Measurements from ENCODE around the gene IFITM5. TPM values are rescaled to one million over a fixed set of nuclear protein-coding genes. Genes with fewer than 3 reads are reported as not detected.
"Not testable (repeated sequence)": the region's sequence is repeated elsewhere in the genome, so short reads cannot be mapped to it uniquely, and the experiment has no call there.

The IFITM5 gene
- total RNA-seq, 4 donors from 2014 or later: not detected

DNA sequence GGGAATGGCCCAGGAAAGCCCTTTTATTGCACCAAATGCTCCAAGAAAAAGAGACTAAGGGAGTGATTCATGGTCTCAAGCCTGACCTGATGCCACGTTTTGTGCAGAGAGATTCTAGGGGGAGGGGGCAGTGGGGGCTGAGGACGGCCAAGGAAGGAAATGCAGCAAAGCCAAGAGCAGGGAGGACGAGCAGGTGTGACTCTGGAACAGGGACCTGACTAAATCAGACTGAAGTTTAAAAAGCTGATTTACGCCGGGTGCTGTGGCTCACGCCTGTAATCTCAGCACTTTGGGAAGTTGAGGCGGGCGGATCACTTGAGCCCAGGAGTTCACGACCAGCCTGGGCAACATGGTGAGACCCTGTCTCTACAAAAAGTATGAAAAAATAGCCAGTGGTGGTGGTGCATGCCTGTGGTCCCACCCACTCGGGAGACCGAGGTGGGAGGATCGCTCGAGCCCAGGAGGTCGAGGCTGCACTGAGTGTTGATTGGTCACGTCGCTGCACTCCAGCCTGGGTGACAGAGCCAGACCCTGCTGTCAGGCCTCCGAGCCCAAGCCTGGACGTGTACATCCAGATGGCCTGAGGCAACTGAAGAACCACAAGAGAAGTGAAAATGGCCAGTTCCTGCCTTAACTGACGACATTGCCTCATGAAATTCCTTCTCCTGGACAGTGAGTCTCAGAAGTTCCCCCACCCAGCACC, 32.2 kb upstream of the IFITM5 start:
- peaks cover 9 to 26% of the 10 kb centered on the region in 2 donors for H3K4me1 ChIP-seq
- WGBS, 2 donors: 92 to 95% methylated on average over 19 of the region's 19 CpGs

DNA sequence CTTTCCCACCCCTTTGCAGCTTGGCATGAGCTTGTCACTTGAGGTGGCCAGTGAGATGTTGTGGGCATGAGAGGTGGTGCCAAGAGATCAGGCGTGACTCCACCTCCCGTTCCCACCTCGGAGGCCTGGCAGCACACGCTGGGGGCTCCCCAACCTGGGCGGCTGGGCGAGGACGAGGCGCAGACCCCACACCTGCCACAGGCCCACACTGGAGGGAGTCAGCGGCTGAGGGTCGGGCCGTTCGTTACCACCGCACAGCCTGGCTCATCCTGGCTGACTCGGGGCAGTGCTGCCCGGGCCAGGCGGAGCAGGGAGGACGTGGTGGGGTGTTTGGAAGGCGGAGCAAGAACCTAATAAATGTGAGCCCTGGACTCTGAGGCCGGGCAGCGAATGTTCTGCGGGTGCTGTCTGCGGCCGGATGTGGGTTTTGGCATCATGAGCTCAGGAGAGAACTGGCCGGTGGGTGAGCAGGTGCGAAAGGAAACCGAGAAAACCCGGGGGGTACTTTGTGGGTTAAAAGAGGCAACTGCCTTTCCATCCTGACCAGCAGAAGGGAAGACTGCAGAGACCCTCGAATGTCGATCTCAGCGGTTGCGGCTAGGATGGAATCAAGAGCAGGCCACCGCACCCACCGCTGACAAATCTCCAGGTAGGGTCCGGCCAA, 31.5 kb upstream of the IFITM5 start:
- no peak for TF ChIP-seq POLR2A (IDR thresholded peaks at IDR 0.05)
- TF ChIP-seq, protein P1, sequence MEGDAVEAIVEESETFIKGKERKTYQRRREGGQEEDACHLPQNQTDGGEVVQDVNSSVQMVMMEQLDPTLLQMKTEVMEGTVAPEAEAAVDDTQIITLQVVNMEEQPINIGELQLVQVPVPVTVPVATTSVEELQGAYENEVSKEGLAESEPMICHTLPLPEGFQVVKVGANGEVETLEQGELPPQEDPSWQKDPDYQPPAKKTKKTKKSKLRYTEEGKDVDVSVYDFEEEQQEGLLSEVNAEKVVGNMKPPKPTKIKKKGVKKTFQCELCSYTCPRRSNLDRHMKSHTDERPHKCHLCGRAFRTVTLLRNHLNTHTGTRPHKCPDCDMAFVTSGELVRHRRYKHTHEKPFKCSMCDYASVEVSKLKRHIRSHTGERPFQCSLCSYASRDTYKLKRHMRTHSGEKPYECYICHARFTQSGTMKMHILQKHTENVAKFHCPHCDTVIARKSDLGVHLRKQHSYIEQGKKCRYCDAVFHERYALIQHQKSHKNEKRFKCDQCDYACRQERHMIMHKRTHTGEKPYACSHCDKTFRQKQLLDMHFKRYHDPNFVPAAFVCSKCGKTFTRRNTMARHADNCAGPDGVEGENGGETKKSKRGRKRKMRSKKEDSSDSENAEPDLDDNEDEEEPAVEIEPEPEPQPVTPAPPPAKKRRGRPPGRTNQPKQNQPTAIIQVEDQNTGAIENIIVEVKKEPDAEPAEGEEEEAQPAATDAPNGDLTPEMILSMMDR (IDR thresholded peaks at IDR 0.05): no peak
- H3K4me1 ChIP-seq: peaks cover 16 to 29% of the 10 kb centered on the region in 2 donors
- no peak overlapping the region for H3K27ac ChIP-seq
- H3K36me3 ChIP-seq: no peaks in the 10 kb centered on the region
- WGBS, 2 donors: 86 to 92% methylated on average over 17 to 27 of the region's 34 CpGs
- H3K27me3 ChIP-seq: no peaks in the 10 kb centered on the region
- H3K4me3 ChIP-seq (replicated peaks in 1 of 3): no peak overlapping the region
- no peak for DNase-seq
- intact Hi-C loops (cut with DNase I): no loop called here
- H3K9me3 ChIP-seq: no peaks in the 10 kb centered on the region

More for the DNA sequence above, 32.2 kb upstream of the IFITM5 start:
- Histone ChIP-seq H3K4me3 (replicated peaks in 1 of 3) (no peak overlapping the region), H3K36me3 (no peaks in the 10 kb centered on the region), H3K27me3 (no peaks in the 10 kb centered on the region), H3K9me3 (no peaks in the 10 kb centered on the region), H3K27ac (no peak overlapping the region)
- TF ChIP-seq POLR2A (IDR thresholded peaks at IDR 0.05): no peak
- TF ChIP-seq, protein P1 (IDR thresholded peaks at IDR 0.05): no peak
- intact Hi-C loops (cut with DNase I): no loop called here
- no peak for DNase-seq

DNA sequence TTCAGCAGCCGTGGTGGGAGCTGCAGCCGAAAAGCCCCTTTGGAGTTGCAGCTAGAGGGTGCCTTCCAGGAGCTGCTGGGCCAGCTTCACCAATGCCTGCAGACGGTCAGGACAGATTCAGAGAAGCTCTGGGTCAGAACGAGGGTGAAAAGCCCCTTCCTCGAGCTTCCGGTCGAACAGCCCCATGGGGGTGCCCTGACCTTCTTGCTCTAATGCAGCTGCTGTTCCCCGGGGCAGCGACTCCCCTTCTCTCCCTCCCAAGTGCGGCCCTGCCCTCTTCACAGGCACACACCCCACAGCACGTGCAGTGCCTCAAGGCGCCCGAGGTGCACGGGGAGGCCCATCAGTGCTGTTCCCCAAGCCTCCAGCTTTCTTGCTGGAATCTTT, 31.0 kb upstream of the IFITM5 start:
- intact Hi-C loops (cut with DNase I): no loop called here
- H3K36me3 ChIP-seq: no peaks in the 10 kb centered on the region
- no peak for TF ChIP-seq POLR2A (IDR thresholded peaks at IDR 0.05)
- TF ChIP-seq, protein P1 (IDR thresholded peaks at IDR 0.05): no peak
- DNase-seq: no peak
- 84 to 88% methylated on average over 14 of the region's 14 CpGs for whole genome bisulfite sequencing, 2 donors
- peaks cover 20 to 28% of the 10 kb centered on the region in 2 donors for H3K4me1 ChIP-seq
- no peak overlapping the region for H3K4me3 ChIP-seq (replicated peaks in 1 of 3)
- H3K27ac ChIP-seq: no peak overlapping the region
- no peaks in the 10 kb centered on the region for H3K27me3 ChIP-seq
- no peaks in the 10 kb centered on the region for H3K9me3 ChIP-seq

DNA sequence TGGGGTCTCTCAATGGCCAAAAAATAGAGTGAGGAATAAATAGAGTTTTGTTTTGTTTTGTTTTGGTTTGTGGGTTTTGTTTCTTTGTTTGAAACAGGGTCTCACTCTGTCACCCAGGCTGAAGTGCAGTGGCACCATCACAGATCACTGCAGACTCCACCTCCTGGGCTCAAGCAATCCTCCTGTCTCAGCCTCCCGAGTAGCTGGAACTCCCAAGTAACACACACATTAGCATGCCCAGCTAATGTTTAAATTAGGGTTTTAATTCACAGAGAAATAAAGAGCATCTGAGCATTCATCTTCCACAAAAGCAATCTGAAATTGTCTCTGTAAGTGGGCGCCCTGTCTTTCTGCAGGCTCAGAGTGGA, 30.5 kb upstream of the IFITM5 start:
- H3K9me3 ChIP-seq: no peaks in the 10 kb centered on the region
- no peaks in the 10 kb centered on the region for H3K27me3 ChIP-seq
- 94 to 95% methylated on average over 2 of the region's 2 CpGs for WGBS, 2 donors
- DNase-seq: no peak
- no peak overlapping the region for H3K4me3 ChIP-seq (replicated peaks in 1 of 3)
- no peak overlapping the region for H3K27ac ChIP-seq
- intact Hi-C loops (cut with DNase I): no loop called here
- TF ChIP-seq, protein P1 (IDR thresholded peaks at IDR 0.05): no peak
- TF ChIP-seq POLR2A (IDR thresholded peaks at IDR 0.05): no peak
- peaks cover 20 to 28% of the 10 kb centered on the region in 2 donors for H3K4me1 ChIP-seq
- H3K36me3 ChIP-seq: no peaks in the 10 kb centered on the region

DNA sequence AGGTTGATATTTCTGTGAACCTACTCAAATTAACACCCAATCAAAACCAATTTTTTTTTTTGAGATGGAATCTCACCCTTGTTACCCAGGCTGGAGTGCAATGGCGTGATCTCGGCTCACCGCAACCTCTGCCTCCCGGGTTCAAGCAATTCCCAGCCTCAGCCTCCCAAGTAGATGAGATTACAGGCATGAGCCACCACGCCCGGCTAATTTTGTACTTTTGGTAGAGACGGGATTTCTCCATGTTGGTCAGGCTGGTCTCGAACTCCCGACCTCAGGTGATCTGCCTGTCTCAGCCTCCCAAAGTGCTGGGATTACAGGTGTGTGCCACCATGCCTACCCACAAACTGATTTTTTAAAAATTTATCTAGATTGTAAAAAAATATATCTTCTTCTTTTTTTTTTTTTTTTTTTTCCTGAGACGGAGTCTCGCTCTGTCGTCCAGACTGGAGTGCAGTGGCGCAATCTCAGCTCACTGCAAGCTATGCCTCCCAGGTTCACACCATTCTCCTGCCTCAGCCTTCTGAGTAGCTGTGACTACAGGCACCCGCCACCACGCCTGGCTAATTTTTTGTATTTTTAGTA, 29.3 kb upstream of the IFITM5 start:
- 89 to 92% methylated on average over 15 of the region's 15 CpGs for WGBS, 2 donors
- intact Hi-C loops (cut with DNase I); H3K9me3 ChIP-seq; H3K4me3 ChIP-seq (replicated peaks in 1 of 3); H3K36me3 ChIP-seq; H3K27me3 ChIP-seq; H3K27ac ChIP-seq; DNase-seq: not testable (repeated sequence)
- peaks cover 27 to 41% of the 10 kb centered on the region in 2 donors for H3K4me1 ChIP-seq

All from thyroid gland (tissue), 4 donors.